NCI-H1417 treated with DMSO at 0.1 percent for 48 hours (cell line): ENCODE data around the gene FADS1.

ENCODE experiments used
- DNase-seq: peaks from one replicate; lab custom pipeline; 2025; lab: John Stamatoyannopoulos, UW

FADS1 gene

DNA sequence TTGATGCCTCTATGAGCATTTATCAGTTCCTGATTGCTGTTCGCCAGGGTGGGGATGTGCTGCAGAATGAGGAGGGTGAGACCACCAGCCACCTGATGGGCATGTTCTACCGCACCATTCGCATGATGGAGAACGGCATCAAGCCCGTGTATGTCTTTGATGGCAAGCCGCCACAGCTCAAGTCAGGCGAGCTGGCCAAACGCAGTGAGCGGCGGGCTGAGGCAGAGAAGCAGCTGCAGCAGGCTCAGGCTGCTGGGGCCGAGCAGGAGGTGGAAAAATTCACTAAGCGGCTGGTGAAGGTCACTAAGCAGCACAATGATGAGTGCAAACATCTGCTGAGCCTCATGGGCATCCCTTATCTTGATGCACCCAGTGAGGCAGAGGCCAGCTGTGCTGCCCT lies 21.3 kb downstream of the FADS1 start:
- DNase-seq = no peak

DNA sequence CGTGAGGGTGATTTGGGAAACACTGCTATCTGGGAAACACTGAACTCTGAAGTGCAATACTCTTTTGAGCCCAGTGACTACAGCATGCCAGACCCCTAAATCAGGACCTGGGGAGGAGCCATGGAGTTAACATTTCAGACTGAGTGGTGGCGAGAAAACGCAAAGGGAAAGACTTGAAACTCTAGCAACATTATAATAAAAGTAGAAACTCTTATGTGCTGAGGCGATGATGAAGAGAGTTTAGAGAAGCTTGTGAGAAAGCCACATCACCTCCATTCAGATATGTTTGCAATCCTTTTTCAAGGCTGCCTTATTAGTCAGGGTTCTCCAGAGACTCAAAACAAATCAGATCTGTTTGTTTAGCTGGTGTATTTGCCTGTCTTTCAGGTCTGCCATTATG lies 22.2 kb downstream of the FADS1 start:
- DNase-seq = no peak

- DNase-seq = no peak
Observed at GRCh38 chr11:61793829-61794204, 23.0 kb downstream of the FADS1 start.

DNA sequence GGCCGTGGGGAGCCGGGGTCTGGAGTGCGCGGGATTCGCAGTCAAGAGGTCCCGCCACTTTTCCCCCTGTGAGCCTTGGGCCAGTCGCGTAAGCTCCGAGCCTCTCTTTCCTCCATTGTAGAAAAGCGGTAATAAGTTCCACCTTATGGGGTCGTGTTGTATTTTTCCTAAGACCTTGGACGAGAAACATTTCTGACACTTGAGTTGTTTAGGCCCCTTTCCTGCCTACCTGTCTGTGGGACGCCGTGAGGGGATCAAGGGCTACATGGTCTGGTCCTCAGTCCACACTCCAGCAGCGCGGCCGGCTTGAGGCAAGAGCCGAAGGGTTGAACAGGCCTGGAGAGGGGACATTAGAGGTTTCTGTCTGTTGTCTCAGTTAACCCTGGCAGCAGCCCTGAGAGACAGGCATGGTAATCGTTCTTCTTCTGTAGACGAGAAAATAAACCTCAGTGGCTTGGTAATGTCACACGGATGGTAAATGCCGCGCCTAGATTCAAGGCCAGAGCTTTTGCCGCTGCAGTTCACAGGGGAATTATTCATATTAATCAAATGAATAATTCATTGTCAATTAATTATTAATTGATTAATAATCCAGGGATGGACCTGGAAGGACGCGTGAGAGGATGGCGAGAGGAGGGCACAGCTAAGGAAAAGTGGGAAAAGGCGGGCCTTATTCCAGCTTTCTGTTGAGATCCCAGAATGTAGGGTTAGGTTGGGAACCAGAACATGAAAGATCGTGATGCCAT lies 23.5 kb downstream of the FADS1 start:
- DNase-seq = peak; percentile 14

DNA sequence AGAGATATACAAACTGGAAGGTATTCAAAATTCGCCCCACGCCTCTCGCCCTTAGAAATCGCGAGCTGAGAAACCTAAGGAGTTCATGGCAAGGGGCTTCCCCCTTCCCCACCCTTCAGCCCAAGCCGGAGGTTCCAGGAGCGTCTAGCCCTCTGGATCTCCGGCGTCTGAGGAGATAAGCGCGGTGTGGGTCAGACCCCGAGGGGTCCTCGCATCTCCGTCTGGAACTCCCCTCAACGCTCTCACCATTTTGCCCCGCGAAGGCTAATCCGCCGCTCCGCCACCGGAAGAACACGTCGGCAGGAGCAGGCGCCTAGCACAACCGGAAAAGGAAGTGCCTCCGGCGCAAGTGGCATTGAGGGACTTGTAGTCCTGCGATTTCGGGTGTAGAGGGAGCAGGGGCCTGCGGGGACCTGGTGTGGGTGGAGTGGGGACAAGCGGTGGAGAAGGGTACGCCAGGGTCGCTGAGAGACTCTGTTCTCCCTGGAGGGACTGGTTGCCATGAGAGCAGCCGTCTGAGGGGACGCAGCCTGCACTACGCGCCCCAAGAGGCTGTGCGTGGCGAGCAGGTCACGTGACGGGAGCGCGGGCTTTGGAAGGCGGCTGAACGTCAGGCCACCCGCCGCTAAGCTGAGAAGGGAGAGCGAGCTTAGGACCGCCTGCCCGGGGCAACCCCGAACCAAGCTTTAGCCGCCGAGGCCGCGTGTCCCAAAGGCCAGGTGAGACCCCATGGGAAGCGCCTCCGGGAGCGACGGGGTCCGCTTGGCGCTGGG lies 24.3 kb downstream of the FADS1 start, which contains the start of the genes FEN1 and TMEM258:
Gene FEN1 (plus strand): TSS at position 602 of the 773 bp plus-strand sequence. CDS start 2,451 bp downstream, outside the sequence.
Gene TMEM258 (minus strand): TSS at position 290 of the 773 bp plus-strand sequence. CDS start 41 bp downstream, at position 249.
- peak; percentile 80 for DNase-seq

GRCh38 chr11:61791737-61792309 lies 25.0 kb downstream of the FADS1 start:
- DNase-seq = peak; percentile 22

- DNase-seq = no peak
Observed at GRCh38 chr11:61787928-61788491, 28.8 kb downstream of the FADS1 start.

- no peak for DNase-seq
Observed at GRCh38 chr11:61785837-61786402, 30.9 kb downstream of the FADS1 start.

GRCh38 chr11:61784506-61784805 lies 32.3 kb downstream of the FADS1 start:
- no peak for DNase-seq

GRCh38 chr11:61783717-61784505 lies 32.9 kb downstream of the FADS1 start:
- no peak for DNase-seq

GRCh38 chr11:61782841-61783240 lies 34.0 kb downstream of the FADS1 start:
- no peak for DNase-seq

DNA sequence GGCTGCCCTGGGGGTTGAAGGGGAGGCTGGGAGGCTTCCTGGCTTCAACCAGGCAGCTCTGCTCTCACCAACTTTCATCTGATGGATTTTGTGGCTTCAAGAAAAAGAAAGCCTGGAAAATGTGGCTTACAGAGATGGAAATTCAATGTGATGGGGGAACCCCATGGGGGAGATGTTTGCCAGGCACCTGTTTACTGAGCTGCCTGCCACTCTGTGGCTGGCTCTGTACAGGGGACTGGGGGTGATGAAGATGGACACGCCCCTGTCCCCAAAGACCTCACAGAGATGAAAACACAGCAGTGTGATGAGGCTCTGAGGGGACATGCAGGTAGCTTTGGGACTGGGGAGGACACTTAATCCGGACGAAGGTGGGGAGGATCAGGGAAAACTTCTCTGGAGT lies 34.5 kb downstream of the FADS1 start:
- no peak for DNase-seq

- DNase-seq = no peak
Observed at GRCh38 chr11:61781585-61781984, 35.2 kb downstream of the FADS1 start.

- DNase-seq = no peak
Observed at GRCh38 chr11:61780581-61781162, 36.1 kb downstream of the FADS1 start.

- DNase-seq = no peak
Observed at GRCh38 chr11:61779666-61780525, 36.9 kb downstream of the FADS1 start.

- DNase-seq = no peak
Observed at GRCh38 chr11:61778920-61779650, 37.7 kb downstream of the FADS1 start.

- no peak for DNase-seq
Observed at GRCh38 chr11:61778357-61778886, 38.4 kb downstream of the FADS1 start.

DNA sequence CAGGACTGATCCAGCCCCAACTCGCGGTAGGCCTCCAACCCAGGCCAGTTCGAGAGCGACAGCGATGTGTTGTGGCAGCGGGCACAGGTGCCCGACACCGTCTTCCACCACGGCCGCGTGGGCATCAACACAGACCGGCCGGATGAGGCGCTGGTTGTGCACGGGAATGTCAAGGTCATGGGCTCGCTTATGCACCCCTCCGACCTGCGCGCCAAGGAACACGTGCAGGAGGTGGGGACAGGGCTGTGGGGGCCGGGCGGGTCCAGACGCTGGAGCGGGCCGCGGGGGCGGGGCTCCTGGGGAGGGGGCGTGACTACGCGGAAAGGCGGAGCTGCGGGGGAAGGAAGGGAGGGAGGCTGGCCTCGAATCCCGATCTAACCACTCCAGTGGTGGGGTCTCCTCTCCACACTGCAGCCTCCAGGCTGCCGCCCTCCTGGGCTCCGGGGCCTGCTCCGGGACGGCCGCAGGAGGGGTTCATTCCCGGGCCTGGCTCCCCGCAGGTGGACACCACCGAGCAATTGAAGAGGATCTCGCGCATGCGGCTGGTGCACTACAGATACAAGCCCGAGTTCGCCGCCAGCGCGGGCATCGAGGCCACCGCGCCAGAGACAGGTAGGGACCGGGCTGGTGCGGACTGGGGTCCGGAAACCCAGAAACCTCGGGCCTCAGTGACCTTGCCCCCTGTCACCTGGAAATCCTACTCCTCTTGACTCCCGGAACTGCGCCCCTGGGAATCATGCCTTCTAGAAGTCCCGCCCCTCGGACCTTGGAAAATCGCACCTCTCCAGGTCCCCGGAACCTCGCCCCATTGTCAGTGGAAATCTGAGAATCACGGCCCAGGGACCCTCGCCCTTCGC lies 39.3 kb downstream of the FADS1 start:
- DNase-seq = no peak
